SK-N-SH (cell line): Measurements from ENCODE around the gene ZNF711.

Experiments used
- EP300 ChIP-seq, 2 experiments: IDR thresholded peaks; 2 replicates each; pipeline versions ENCODE4 v1.4.0 to v1.6.1; 2012; ENCODE audit warnings: borderline replicate concordance in 1 of 2, low read depth in 1 of 2, low read length in 1 of 2
- EZH2phosphoT487 ChIP-seq: fragments of 200-600 bp; sonication (generic); IDR thresholded peaks from 2 replicates; pipeline ENCODE4 v1.6.1; 2017; ENCODE audit warnings: low read depth, mixed run types, mild to moderate bottlenecking, antibody characterized with exemption, moderate library complexity, borderline replicate concordance
- MXI1 ChIP-seq: IDR thresholded peaks from 2 replicates; pipeline ENCODE4 v1.6.1; 2012; ENCODE audit warnings: mild to moderate bottlenecking, low read depth, low read length, improper control_type of control experiment
- NFIC ChIP-seq: IDR thresholded peaks from 2 replicates; pipeline ENCODE4 v1.4.0; 2012; ENCODE audit warnings: borderline replicate concordance
- POLR2AphosphoS5 ChIP-seq: IDR thresholded peaks from 2 replicates; pipeline ENCODE4 v1.6.1; 2012; ENCODE audit warnings: low read depth, low read length
- TAF1 ChIP-seq: IDR thresholded peaks from 2 replicates; pipeline ENCODE4 v1.6.1; 2012; ENCODE audit warnings: low read depth, mild to moderate bottlenecking, low read length, moderate library complexity, borderline replicate concordance
- TF ChIP-seq, protein P1 (sequence below): fragments of 200-600 bp; sonication (generic); IDR thresholded peaks from 2 replicates; pipeline ENCODE4 v1.6.1; 2017; ENCODE audit warnings: antibody characterized with exemption, mild to moderate bottlenecking, moderate library complexity
- TF ChIP-seq, protein P2 (sequence below): IDR thresholded peaks from 2 replicates; pipeline ENCODE4 v1.4.0; 2012; ENCODE audit warnings: low read depth, borderline replicate concordance
- TF ChIP-seq, protein P3 (sequence below): IDR thresholded peaks from 2 replicates; pipeline ENCODE4 v1.4.0; 2012; ENCODE audit warnings: low read depth, borderline replicate concordance
- TF ChIP-seq, protein P4 (sequence below): IDR thresholded peaks from 2 replicates; pipeline ENCODE4 v1.6.1; 2012; ENCODE audit warnings: mild to moderate bottlenecking, low read depth, low read length, moderate library complexity
- TF ChIP-seq, protein P5 (sequence below): IDR thresholded peaks from 2 replicates; pipeline ENCODE4 v1.4.0; 2012; ENCODE audit warnings: low read depth

DNA sequence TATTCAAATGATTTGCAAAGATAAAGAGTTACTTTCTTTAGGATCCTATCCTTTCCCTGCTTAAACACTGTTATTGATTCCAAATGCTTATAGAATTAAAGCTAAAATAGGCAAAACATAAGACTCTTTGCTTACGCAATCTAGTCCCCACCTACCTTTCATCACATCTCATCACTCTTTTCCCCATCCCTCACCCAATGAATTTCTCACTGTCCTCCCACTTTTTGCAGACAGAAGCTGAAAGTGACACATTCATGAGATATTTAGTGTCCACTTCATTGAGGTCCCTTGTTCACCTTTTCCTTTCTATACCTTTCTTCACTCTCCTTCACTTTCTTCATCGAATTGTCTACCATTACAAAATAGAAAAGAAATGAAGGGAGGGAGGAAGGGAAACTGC is 636 bp upstream of the ZNF711 start:
- TF ChIP-seq, protein P1, sequence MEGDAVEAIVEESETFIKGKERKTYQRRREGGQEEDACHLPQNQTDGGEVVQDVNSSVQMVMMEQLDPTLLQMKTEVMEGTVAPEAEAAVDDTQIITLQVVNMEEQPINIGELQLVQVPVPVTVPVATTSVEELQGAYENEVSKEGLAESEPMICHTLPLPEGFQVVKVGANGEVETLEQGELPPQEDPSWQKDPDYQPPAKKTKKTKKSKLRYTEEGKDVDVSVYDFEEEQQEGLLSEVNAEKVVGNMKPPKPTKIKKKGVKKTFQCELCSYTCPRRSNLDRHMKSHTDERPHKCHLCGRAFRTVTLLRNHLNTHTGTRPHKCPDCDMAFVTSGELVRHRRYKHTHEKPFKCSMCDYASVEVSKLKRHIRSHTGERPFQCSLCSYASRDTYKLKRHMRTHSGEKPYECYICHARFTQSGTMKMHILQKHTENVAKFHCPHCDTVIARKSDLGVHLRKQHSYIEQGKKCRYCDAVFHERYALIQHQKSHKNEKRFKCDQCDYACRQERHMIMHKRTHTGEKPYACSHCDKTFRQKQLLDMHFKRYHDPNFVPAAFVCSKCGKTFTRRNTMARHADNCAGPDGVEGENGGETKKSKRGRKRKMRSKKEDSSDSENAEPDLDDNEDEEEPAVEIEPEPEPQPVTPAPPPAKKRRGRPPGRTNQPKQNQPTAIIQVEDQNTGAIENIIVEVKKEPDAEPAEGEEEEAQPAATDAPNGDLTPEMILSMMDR: no peak
- TF ChIP-seq NFIC (no peak), MXI1 (no peak), EP300 (IDR thresholded peaks at IDR 0.05; ENCODE audit: borderline replicate concordance in 1 of 2, low read depth in 1 of 2, low read length in 1 of 2) (no peak), EZH2phosphoT487 (no peak), POLR2AphosphoS5 (no peak), TAF1 (no peak)
- TF ChIP-seq, protein P2, sequence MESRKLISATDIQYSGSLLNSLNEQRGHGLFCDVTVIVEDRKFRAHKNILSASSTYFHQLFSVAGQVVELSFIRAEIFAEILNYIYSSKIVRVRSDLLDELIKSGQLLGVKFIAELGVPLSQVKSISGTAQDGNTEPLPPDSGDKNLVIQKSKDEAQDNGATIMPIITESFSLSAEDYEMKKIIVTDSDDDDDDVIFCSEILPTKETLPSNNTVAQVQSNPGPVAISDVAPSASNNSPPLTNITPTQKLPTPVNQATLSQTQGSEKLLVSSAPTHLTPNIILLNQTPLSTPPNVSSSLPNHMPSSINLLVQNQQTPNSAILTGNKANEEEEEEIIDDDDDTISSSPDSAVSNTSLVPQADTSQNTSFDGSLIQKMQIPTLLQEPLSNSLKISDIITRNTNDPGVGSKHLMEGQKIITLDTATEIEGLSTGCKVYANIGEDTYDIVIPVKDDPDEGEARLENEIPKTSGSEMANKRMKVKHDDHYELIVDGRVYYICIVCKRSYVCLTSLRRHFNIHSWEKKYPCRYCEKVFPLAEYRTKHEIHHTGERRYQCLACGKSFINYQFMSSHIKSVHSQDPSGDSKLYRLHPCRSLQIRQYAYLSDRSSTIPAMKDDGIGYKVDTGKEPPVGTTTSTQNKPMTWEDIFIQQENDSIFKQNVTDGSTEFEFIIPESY: no peak
- TF ChIP-seq, protein P3, sequence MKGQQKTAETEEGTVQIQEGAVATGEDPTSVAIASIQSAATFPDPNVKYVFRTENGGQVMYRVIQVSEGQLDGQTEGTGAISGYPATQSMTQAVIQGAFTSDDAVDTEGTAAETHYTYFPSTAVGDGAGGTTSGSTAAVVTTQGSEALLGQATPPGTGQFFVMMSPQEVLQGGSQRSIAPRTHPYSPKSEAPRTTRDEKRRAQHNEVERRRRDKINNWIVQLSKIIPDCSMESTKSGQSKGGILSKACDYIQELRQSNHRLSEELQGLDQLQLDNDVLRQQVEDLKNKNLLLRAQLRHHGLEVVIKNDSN: no peak
- TF ChIP-seq, protein P4, sequence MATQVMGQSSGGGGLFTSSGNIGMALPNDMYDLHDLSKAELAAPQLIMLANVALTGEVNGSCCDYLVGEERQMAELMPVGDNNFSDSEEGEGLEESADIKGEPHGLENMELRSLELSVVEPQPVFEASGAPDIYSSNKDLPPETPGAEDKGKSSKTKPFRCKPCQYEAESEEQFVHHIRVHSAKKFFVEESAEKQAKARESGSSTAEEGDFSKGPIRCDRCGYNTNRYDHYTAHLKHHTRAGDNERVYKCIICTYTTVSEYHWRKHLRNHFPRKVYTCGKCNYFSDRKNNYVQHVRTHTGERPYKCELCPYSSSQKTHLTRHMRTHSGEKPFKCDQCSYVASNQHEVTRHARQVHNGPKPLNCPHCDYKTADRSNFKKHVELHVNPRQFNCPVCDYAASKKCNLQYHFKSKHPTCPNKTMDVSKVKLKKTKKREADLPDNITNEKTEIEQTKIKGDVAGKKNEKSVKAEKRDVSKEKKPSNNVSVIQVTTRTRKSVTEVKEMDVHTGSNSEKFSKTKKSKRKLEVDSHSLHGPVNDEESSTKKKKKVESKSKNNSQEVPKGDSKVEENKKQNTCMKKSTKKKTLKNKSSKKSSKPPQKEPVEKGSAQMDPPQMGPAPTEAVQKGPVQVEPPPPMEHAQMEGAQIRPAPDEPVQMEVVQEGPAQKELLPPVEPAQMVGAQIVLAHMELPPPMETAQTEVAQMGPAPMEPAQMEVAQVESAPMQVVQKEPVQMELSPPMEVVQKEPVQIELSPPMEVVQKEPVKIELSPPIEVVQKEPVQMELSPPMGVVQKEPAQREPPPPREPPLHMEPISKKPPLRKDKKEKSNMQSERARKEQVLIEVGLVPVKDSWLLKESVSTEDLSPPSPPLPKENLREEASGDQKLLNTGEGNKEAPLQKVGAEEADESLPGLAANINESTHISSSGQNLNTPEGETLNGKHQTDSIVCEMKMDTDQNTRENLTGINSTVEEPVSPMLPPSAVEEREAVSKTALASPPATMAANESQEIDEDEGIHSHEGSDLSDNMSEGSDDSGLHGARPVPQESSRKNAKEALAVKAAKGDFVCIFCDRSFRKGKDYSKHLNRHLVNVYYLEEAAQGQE: no peak
- TF ChIP-seq, protein P5, sequence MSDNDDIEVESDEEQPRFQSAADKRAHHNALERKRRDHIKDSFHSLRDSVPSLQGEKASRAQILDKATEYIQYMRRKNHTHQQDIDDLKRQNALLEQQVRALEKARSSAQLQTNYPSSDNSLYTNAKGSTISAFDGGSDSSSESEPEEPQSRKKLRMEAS: no peak
